ENCODE data around the gene BLID.

Gene BLID

GRCh38 chr11:122138744-122139594, 23.0 kb upstream of the BLID start:
- no peak for DNase-seq

- no peak for DNase-seq
These were observed 21.2 kb upstream of the BLID start for GRCh38 chr11:122137078-122137793.

- DNase-seq, result no peak
These were observed 15.1 kb upstream of the BLID start for GRCh38 chr11:122131126-122131525.

- no peak for DNase-seq
These were observed 12.1 kb upstream of the BLID start for GRCh38 chr11:122128146-122128545.

GRCh38 chr11:122127020-122127419, 11.0 kb upstream of the BLID start:
- DNase-seq, result no peak

- no peak for DNase-seq
These were observed 10.1 kb upstream of the BLID start for GRCh38 chr11:122126024-122126688.

GRCh38 chr11:122123263-122123929, 7.4 kb upstream of the BLID start:
- no peak for DNase-seq

- no peak for DNase-seq
These were observed 6.2 kb upstream of the BLID start for GRCh38 chr11:122122179-122122578.

- no peak for DNase-seq
These were observed 4.1 kb upstream of the BLID start for GRCh38 chr11:122120096-122120495.

GRCh38 chr11:122116591-122116990, 576 bp upstream of the BLID start:
- DNase-seq, result no peak

GRCh38 chr11:122114976-122115375, 1.0 kb downstream of the BLID start:
- DNase-seq, result no peak

GRCh38 chr11:122113836-122114825, 1.9 kb downstream of the BLID start:
- no peak for DNase-seq

- no peak for DNase-seq
These were observed 3.3 kb downstream of the BLID start for GRCh38 chr11:122112470-122113365.

GRCh38 chr11:122109932-122110331, 6.1 kb downstream of the BLID start:
- no peak for DNase-seq

GRCh38 chr11:122108828-122109227, 7.2 kb downstream of the BLID start:
- no peak for DNase-seq

- no peak for DNase-seq
These were observed 7.7 kb downstream of the BLID start for GRCh38 chr11:122108192-122108799.

GRCh38 chr11:122107566-122107965, 8.4 kb downstream of the BLID start:
- DNase-seq, result no peak

GRCh38 chr11:122107045-122107444, 9.0 kb downstream of the BLID start:
- no peak for DNase-seq

GRCh38 chr11:122105044-122105758, 10.8 kb downstream of the BLID start:
- no peak for DNase-seq

- no peak for DNase-seq
These were observed 11.7 kb downstream of the BLID start for GRCh38 chr11:122104341-122104740.
